Loucy (cell line): Measurements from ENCODE around the gene CTXN3.

Experiments
- CTCF ChIP-seq: fragments of 200-600 bp; sonication (generic); conservative IDR thresholded peaks from 2 replicates; pipeline ENCODE4 v1.5.1; 2014; ENCODE audit warnings: mild to moderate bottlenecking, antibody characterized with exemption, low read length
- EZH2phosphoT487 ChIP-seq: fragments of 200-600 bp; IDR thresholded peaks from 2 replicates; pipeline ENCODE4 v1.6.1; 2018; ENCODE audit warnings: antibody characterized with exemption, mild to moderate bottlenecking, moderate library complexity, borderline replicate concordance

- TF ChIP-seq CTCF (no peak), EZH2phosphoT487 (no peak)
Observed at GRCh38 chr5:127652952-127653611, 4.2 kb downstream of the CTXN3 start.
